GM18909 (cell line): Measurements from ENCODE around the gene HMGCLL1.

Source experiments
- ATAC-seq: cut with Tn5 transposase; IDR thresholded peaks from one replicate; pipeline ENCODE4 v1.9.1; 2021; ENCODE audit warnings: mild to moderate bottlenecking; ENCODE audit not compliant: unreplicated experiment, poor library complexity

Gene HMGCLL1

DNA sequence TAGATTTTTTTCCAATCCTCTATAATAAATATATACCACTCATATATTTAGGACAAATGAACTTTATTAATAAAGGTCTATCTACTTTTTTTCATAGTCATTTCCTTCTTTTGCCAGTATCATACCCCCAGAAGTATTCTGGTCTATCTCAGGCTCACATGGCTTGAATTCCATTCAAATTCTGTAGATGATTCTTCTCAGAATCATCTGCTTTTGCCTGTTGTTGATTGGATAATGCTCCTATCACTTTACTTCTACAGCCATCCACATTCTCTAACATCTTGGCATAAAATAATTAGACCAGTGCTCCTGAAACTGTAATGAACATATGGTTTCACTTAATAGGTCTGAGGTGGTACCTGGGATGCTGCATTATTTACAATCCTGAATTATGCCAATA lies 130.5 kb downstream of the HMGCLL1 start:
- ATAC-seq, result no peak

- ATAC-seq, result no peak
These were observed 131.1 kb downstream of the HMGCLL1 start for GRCh38 chr6:55447891-55448290.

- ATAC-seq, result no peak
These were observed 133.3 kb downstream of the HMGCLL1 start for GRCh38 chr6:55445648-55446204.

DNA sequence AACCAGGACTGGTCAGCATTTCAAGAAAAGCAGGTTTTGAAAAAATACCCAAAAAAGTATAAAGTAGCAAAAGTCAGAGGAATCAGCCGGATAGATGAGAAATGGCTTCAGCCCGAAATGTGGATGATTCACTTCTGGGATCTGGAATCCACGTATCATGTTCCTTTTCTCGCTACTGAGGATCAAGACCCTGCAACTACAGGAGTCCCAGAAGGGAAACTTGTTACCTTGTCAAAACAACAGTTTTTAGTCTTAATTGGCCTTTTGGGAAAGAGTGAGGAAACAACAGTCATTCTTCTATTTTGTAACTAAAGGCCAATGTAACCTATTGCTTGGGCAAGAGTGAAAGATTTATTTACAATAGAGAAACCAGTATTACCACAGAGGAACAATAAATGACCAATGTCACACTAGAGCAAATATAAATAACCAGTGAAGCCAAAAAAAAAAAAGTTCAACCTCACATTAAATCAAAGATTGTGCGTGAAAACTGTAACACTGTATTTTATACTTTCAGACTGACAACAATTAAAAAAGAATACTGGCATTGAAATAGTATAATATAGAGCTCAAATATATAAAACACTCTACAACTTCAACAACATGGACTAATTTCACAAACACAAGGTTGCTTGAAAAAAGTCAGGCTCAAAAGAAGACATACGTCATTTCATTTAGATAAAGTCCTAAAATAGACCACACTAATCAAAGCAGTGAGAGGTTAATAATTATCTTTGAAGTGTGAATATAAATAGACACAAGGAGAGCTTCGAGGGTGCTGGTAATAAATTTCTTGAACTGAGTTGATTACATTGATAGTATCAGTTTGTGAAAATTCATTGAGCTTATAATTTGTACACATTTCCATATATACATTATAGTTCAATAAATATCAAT lies 135.5 kb downstream of the HMGCLL1 start:
- no peak for ATAC-seq

DNA sequence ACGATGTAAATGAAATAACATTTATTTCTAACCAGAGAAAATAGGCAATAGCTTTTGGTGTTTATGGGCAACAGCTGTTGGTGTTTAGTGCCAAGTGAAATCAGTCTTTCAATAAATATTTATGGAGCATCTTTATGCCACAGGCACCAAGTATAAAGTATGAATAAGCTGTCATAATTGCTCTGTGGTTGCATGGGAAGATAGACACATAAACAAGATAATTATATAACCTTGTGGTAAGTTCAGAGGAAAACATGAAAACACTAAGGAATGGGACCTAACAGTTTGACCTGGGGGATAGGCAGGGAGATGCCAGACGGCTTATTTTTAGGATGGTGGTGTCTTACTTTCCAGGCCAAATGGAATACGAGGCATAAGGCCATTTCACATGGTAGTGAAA lies 140.8 kb downstream of the HMGCLL1 start:
- no peak for ATAC-seq

DNA sequence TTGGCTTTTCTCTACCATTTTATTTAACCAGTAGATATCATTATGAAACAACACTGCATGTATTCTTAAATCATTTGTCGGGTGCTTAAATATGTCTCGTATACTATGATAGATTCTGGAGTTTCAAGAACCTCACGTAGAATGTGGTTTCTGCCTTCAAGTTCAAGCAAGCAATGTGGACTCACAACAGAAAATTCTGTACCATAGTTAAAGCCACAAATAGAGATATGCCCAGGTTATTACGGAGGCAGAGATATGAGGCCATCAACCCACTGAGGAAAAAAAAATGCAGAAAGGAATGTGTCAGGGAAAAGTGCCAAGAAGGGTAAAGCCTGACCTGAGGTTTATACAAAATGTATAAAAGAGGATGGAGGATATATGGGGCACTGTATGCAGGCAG lies 141.9 kb downstream of the HMGCLL1 start:
- ATAC-seq, result no peak

- no peak for ATAC-seq
These were observed 145.4 kb downstream of the HMGCLL1 start for GRCh38 chr6:55433446-55434130.

- no peak for ATAC-seq
These were observed 155.1 kb downstream of the HMGCLL1 start for GRCh38 chr6:55423933-55424332.

- no peak for ATAC-seq
These were observed 168.3 kb downstream of the HMGCLL1 start for GRCh38 chr6:55410674-55411073.

- ATAC-seq, result no peak
These were observed 173.3 kb downstream of the HMGCLL1 start for GRCh38 chr6:55405474-55406235.

DNA sequence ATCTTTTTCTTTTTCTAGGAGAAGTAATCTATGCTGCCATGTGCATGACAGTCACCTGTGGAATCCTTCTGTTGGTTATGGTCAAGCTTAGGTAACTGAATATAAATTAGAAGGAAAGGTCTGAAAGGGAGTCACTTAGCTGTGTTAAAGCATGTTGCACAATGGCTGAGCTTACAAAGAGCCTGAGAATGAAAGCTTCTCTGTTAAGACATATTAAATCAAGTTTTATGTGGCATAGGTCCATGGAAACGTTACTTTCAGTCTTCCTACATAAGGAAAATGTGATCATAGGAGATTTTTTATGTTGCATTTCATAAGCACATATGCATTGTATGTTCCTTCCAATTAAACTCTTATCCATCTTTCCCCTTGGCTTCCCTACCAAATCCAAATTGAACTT lies 179.6 kb downstream of the HMGCLL1 start:
- no peak for ATAC-seq

DNA sequence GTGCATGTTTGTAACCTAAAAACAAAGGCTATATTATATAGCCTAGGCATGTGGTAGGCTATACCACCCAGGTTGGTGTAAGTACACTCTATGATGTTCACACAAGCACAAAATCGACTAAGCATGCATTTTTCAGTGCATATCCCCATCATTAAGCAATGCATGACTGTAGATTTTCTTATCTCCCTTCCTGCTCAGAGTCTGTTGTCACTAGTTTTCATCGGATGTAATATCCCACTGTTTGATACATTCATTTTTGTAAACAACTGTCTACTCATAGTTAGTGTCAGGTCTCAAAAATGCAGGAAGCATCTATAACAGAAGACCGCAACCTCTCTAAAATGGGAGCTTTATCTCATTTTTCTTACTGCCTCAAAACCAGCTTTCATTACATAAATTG lies 181.0 kb downstream of the HMGCLL1 start:
- ATAC-seq, result no peak

GRCh38 chr6:55395871-55396270 lies 183.1 kb downstream of the HMGCLL1 start:
- ATAC-seq, result no peak

DNA sequence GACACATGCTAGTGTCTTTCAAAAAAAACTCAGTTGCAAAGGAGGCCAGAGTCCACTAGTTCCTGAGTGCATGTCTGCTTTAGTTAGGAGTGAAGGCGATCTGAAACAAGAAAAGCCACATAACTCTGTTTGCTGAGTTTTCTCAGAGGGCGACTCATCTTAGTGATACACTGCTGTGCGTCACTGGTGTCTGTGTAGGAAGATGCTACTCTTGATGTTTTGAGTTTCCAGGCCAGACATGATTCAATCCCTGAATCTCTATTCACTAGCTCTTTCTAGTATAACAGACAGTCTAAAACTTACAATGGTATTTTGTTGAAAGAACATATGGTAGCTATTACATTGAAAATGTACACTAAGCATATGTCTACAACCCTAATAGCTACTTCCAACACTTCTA lies 190.8 kb downstream of the HMGCLL1 start:
- ATAC-seq, result no peak
